GM12874 (cell line): ENCODE results near the gene SRSF9.
A peak's percentile ranks its signal among the peaks of the same experiment; 100 is the strongest.

Experiments used
- TF ChIP-seq, protein P1 (sequence below): IDR thresholded peaks from 2 replicates; pipeline ENCODE4 v1.5.1; 2011; ENCODE audit warnings: low read depth, mild to moderate bottlenecking, control low read depth, low read length, moderate library complexity; ENCODE audit not compliant: insufficient read depth

The SRSF9 gene

DNA sequence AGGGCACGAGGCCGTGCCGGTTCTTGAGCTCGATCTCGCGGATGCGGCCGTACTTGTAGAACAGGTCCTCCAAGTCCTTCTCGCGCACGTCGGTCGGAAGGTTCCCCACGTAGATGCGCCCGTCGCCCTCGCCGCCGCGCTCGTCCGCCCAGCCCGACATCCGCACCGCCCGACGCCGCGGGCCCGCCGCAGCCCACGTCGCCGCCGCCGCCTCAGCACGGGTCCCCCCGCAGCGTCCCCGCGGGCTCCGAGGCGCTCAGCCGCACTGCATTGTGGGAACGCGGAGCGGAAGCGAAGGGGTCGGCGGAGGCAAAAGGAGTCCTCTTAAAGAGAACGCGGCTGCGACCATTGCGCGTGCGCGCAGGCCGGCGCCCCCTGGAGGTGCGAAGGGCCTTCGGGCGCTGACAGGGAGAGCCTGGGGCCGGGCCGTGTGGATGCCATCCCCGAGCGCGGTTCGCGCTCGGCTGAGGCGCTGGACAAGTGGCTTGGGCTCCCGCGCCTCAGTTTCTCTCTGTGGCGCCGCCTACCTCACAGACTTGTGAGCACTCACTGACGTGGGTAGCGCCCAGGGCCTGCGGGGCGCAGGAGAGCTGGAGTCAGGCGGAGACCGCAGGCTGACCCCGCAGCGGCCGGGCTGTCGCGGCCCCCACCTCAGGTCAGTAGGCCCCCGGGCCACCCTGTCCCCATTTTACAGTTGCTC lies at the start of gene SRSF9:
Gene SRSF9, minus strand, starts transcription at position 299 of the 700 bp plus-strand sequence. Its CDS starts 139 bp downstream, at position 160.
- TF ChIP-seq, protein P1, sequence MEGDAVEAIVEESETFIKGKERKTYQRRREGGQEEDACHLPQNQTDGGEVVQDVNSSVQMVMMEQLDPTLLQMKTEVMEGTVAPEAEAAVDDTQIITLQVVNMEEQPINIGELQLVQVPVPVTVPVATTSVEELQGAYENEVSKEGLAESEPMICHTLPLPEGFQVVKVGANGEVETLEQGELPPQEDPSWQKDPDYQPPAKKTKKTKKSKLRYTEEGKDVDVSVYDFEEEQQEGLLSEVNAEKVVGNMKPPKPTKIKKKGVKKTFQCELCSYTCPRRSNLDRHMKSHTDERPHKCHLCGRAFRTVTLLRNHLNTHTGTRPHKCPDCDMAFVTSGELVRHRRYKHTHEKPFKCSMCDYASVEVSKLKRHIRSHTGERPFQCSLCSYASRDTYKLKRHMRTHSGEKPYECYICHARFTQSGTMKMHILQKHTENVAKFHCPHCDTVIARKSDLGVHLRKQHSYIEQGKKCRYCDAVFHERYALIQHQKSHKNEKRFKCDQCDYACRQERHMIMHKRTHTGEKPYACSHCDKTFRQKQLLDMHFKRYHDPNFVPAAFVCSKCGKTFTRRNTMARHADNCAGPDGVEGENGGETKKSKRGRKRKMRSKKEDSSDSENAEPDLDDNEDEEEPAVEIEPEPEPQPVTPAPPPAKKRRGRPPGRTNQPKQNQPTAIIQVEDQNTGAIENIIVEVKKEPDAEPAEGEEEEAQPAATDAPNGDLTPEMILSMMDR = peak; percentile 99

GRCh38 chr12:120515496-120515895 lies 45.9 kb upstream of the SRSF9 start:
- TF ChIP-seq, protein P1 = no peak

DNA sequence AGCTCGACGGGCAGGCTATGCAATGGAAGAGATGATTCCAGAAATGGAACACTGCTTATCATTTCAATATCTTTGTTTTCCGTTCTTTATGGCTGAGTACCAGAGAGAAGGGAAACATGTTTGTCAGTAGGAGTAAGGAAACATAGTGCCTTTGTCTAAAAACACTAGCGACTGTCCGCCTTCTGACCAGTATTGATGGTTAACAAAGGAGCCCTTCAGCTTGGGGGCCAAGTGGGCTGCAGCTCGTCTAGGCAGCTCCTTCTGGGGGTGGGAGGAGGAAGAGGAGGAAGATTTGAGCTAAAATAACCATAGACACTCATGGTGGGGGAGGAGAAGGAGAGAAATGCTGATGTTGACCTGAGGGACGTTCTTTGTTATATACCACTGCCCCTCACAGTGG lies 44.5 kb upstream of the SRSF9 start:
- TF ChIP-seq, protein P1 = no peak

GRCh38 chr12:120508537-120508936 lies 39.0 kb upstream of the SRSF9 start:
- TF ChIP-seq, protein P1 = no peak

GRCh38 chr12:120504587-120504986 lies 35.0 kb upstream of the SRSF9 start:
- TF ChIP-seq, protein P1 = no peak

DNA sequence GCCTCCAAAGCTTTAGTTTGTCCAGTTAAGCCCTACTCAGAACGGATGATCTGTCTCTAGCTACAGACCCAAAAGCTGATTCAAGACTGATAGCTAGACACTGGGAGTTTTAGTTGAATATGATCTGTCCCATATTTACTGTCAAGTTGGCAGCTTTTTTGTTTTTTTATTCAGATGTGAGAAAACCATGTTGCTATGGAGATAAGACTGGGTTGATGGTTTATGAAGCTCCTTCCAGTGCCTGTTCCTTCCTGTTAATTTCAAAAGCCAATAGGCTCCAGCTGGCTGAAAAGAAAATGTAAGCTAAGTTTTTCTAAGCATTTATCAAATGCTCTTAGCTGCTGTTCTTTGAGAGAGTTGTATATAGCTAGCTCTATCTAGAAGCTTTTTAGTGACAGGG lies 31.0 kb upstream of the SRSF9 start:
- TF ChIP-seq, protein P1 = no peak

GRCh38 chr12:120498870-120499515 lies 29.4 kb upstream of the SRSF9 start:
- TF ChIP-seq, protein P1 = no peak
